ENCODE measurements around the gene VSIG8.

DNA sequence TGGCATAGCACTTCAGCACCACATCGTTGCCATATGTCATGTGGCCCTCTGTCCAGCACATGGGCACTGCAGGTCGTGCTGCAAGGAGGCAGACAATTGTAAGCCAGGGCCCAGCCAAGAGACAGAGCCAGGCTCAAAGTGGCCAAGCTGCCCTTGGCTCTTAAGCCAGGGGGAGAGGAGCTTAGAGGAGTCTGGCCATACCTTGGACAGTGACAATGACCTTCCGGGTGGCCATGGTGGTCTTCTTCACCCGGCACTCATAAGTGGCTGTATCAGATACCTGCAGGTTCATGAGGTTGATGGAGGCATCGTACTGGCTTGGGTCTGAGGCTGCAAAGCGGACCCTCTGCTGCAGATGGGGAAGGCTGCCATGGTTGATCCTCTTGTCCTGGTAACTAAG, 4.6 kb downstream of the VSIG8 start:
- TF ChIP-seq CTCF (IDR thresholded peaks at IDR 0.05) (no peak), POLR2A (IDR thresholded peaks at IDR 0.05) (no peak)
